Activated CD8-positive, alpha-beta memory T cell treated with anti-CD3 and anti-CD28 coated beads, Interleukin-2, amount 50 U/mL, for 24 hours (primary cell): Measurements from ENCODE around the gene PEA15.
A peak's percentile ranks its signal among the peaks of the same experiment; 100 is the strongest.

Source experiments
- DNase-seq: peaks from one replicate; pipeline ENCODE4 v3.0.0-alpha.2; 2020; ENCODE audit errors: extremely low read depth

PEA15 gene

GRCh38 chr1:160179336-160179735, 25.8 kb upstream of the PEA15 start:
- no peak for DNase-seq

- no peak for DNase-seq
Measured at GRCh38 chr1:160186246-160186645, 18.9 kb upstream of the PEA15 start.

- DNase-seq, result no peak
Measured at GRCh38 chr1:160186729-160187128, 18.5 kb upstream of the PEA15 start.

- DNase-seq, result no peak
Measured at GRCh38 chr1:160187407-160187806, 17.8 kb upstream of the PEA15 start.

- DNase-seq, result no peak
Measured at GRCh38 chr1:160188341-160188740, 16.8 kb upstream of the PEA15 start.

GRCh38 chr1:160189649-160190625, 15.2 kb upstream of the PEA15 start, which contains the start of gene CASQ1:
Gene CASQ1 (plus strand): TSS chr1:160190575. CDS start chr1:160190752, 177 bp downstream.
- no peak for DNase-seq

- DNase-seq, result no peak
Measured at GRCh38 chr1:160191756-160192155, 13.4 kb upstream of the PEA15 start.

- no peak for DNase-seq
Measured at GRCh38 chr1:160192234-160192633, 12.9 kb upstream of the PEA15 start.

GRCh38 chr1:160193091-160193819, 11.9 kb upstream of the PEA15 start:
- peak; percentile 43 for DNase-seq

GRCh38 chr1:160193832-160194736, 11.1 kb upstream of the PEA15 start:
- DNase-seq, result no peak

GRCh38 chr1:160194737-160195059, 10.5 kb upstream of the PEA15 start:
- DNase-seq, result no peak

GRCh38 chr1:160196143-160196542, 9.0 kb upstream of the PEA15 start:
- no peak for DNase-seq

GRCh38 chr1:160197231-160197630, 8.0 kb upstream of the PEA15 start:
- DNase-seq, result no peak

GRCh38 chr1:160200786-160201185, 4.4 kb upstream of the PEA15 start:
- no peak for DNase-seq

GRCh38 chr1:160204526-160205241, 500 bp upstream of the PEA15 start:
- DNase-seq, result no peak

- peak; percentile 13 for DNase-seq
Measured at GRCh38 chr1:160206036-160206389, 829 bp downstream of the PEA15 start.

GRCh38 chr1:160206421-160207117, 1.4 kb downstream of the PEA15 start:
- no peak for DNase-seq

GRCh38 chr1:160207118-160207650, 2.0 kb downstream of the PEA15 start:
- no peak for DNase-seq

- no peak for DNase-seq
Measured at GRCh38 chr1:160207771-160208556, 2.8 kb downstream of the PEA15 start.
